KOPT-K1 (cell line): ENCODE data around the gene CEBPA.

Experiments used
- H3K27ac ChIP-seq: fragments of 200-600 bp; sonication (generic); 2 replicates; pipeline ENCODE4 v1.5.1; 2016; ENCODE audit warnings: antibody characterized with exemption, mild to moderate bottlenecking, low read depth, low read length; ENCODE audit not compliant: poor library complexity, severe bottlenecking
- H3K36me3 ChIP-seq: fragments of 200-600 bp; sonication (generic); 2 replicates; pipeline ENCODE4 v1.5.1; 2017; ENCODE audit warnings: antibody characterized with exemption, mild to moderate bottlenecking, low read length, moderate library complexity; ENCODE audit not compliant: insufficient read depth
- H3K9me3 ChIP-seq: fragments of 200-600 bp; sonication (generic); 2 replicates; pipeline ENCODE4 v1.5.1; 2017; ENCODE audit warnings: antibody characterized with exemption, low read length, mild to moderate bottlenecking; ENCODE audit not compliant: insufficient read depth, poor library complexity, severe bottlenecking

The CEBPA gene

DNA sequence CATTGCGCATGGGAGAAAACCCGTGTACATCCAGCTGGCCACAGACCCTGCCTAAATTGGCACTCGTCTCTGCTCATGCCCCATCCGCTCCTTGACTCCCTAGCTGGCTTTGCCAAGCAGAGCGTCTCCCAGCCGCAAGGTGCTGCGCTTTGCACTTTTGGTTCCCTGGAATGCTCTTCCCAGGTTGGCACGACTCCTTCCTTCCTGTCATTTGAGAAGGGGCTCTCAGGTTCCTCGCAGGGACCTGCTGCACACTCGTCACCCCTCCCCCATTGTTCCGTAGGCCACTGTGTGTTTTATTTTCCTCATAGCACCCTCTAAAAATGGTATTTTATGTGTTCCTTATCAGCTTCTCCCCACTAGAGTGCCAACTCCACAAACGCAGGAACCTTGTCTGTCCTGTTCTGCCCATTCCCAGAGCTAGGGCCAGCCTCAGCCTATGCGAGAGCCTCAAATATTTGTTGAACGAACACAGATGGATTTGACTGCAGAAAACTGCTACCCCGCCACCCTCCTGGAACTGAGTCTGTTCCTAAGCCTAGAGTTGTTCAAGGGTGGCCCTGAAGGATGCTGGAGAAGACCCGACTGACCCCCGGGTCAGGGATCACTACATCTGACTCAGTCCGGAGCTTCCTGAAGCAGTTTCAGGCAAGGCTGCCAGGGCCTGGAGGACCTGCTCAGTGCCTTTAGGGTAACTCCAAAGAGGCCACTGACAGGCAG lies 8.4 kb upstream of the CEBPA start:
- Histone ChIP-seq H3K9me3 (no peaks in the 10 kb centered on the region), H3K27ac (no peak overlapping the region)

GRCh38 chr19:33309826-33310225 lies 7.5 kb upstream of the CEBPA start:
- Histone ChIP-seq H3K36me3 (no peaks in the 10 kb centered on the region), H3K27ac (no peak overlapping the region), H3K9me3 (no peaks in the 10 kb centered on the region)

More for the DNA sequence above, 8.4 kb upstream of the CEBPA start:
- H3K36me3 ChIP-seq, result no peaks in the 10 kb centered on the region

GRCh38 chr19:33306853-33307792 lies 4.8 kb upstream of the CEBPA start:
- H3K9me3 ChIP-seq, result no peaks in the 10 kb centered on the region
- no peak overlapping the region for H3K27ac ChIP-seq
- no peaks in the 10 kb centered on the region for H3K36me3 ChIP-seq

GRCh38 chr19:33306191-33306590 lies 3.9 kb upstream of the CEBPA start:
- H3K9me3 ChIP-seq, result no peaks in the 10 kb centered on the region
- H3K27ac ChIP-seq, result no peak overlapping the region
- no peaks in the 10 kb centered on the region for H3K36me3 ChIP-seq

DNA sequence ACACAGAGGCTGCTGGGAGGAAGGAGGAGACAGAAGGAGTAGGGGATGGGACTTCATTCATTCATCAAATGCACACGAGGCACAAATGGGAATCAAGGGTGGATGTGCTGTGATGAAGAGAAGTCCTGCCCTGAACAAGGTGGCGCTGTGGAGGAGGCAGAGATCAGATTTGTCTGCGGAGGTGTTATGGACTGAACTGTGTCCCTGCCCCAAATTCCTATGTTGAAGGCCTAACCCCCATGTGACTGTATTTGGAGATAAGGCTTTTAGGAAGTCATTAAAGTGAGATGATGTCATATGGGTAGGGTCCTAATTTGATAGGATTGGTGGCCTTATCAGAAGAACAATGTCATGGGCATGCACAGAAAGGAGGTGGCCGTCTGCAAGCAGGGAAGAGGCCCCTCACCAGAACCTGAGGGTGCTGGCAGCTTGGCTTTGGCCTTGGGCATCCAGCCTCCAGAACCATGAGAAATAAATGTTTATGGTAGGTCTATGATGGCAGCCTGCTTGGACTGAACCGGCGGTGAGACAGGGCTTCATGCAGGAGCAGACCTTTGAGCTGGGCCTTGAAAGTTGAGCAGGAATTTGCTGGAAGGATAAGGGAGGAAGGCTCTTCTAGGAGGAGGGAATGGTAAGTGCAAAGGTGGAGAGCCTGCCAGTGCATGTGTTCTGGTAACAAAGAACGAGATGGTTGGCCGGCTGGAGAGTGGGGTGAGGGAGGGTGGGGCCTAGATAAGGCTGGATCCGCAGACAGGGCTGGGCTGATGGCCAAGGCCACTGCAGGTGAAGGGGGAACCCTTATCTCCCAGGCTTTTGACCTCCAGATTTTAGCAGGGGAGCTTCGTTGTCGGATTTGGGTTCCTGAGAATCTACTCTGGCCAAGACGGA lies 2.7 kb upstream of the CEBPA start:
- H3K36me3 ChIP-seq, result no peaks in the 10 kb centered on the region
- no peaks in the 10 kb centered on the region for H3K9me3 ChIP-seq
- no peak overlapping the region for H3K27ac ChIP-seq

- Histone ChIP-seq H3K36me3 (no peaks in the 10 kb centered on the region), H3K9me3 (no peaks in the 10 kb centered on the region), H3K27ac (no peak overlapping the region)
Measured at GRCh38 chr19:33304371-33304759, 2.0 kb upstream of the CEBPA start.

- no peak overlapping the region for H3K27ac ChIP-seq
Measured at GRCh38 chr19:33303791-33304345, 1.5 kb upstream of the CEBPA start.

DNA sequence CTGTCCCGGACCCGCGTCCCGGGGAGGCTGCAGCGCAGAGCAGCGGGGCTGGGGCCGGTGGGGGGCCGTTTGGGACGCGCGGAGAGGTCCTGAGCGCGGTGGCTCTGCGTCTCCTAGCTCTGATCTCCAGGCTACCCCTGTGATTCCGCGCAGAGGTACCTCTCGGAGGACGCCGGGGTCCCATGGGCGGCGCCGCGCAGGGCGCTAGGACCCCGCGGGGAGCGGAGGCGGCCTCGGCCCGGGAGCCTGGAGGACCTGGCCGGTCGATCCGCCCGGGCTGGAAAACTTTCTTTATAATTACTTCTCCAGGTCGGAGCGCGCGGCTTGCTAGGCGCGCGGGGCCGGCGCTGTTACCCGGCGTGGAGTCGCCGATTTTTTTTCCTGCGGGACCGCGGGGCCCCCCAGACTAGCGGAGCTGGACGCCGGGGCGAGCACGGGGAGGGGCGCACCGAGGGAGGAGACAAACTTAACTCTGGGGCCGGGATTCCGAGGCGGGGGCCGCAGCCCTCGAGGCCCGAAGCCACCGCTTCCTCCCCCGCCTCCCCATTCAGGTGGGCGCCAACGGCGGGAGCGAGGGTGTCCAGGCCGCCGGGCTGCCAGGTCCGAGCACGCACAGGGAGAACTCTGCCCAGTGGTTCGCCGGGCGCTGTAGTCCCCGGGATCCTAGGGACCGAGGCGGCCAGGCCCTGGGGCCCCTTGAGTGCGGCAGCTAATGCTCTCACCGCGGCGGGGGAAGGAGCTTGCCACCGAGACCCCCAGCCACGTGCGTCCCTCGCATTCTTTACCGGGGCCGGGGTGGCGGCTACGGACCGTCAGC lies 848 bp upstream of the CEBPA start:
- Histone ChIP-seq H3K36me3 (no peaks in the 10 kb centered on the region), H3K9me3 (no peaks in the 10 kb centered on the region), H3K27ac (no peak overlapping the region)

More at GRCh38 chr19:33303791-33304345, 1.5 kb upstream of the CEBPA start:
- no peaks in the 10 kb centered on the region for H3K9me3 ChIP-seq
- H3K36me3 ChIP-seq, result no peaks in the 10 kb centered on the region

DNA sequence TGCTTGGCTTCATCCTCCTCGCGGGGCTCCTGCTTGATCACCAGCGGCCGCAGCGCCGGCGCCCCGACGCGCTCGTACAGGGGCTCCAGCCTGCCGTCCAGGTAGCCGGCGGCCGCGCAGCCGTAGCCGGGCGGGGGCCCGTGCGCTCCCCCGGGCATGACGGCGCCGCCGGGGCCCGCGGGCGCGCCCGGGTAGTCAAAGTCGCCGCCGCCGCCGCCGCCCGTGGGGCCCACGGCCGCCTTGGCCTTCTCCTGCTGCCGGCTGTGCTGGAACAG lies 497 bp downstream of the CEBPA start:
- H3K9me3 ChIP-seq, result no peaks in the 10 kb centered on the region
- no peak overlapping the region for H3K27ac ChIP-seq
- H3K36me3 ChIP-seq, result no peaks in the 10 kb centered on the region

- Histone ChIP-seq H3K27ac (no peak overlapping the region), H3K9me3 (no peaks in the 10 kb centered on the region), H3K36me3 (no peaks in the 10 kb centered on the region)
Measured at GRCh38 chr19:33301144-33301899, 1.0 kb downstream of the CEBPA start.

- Histone ChIP-seq H3K9me3 (no peaks in the 10 kb centered on the region), H3K27ac (no peak overlapping the region), H3K36me3 (no peaks in the 10 kb centered on the region)
Measured at GRCh38 chr19:33300894-33301143, 1.5 kb downstream of the CEBPA start.

- H3K27ac ChIP-seq, result no peak overlapping the region
Measured at GRCh38 chr19:33300009-33300893, 2.1 kb downstream of the CEBPA start.

GRCh38 chr19:33299051-33299688 lies 3.2 kb downstream of the CEBPA start:
- Histone ChIP-seq H3K9me3 (no peaks in the 10 kb centered on the region), H3K36me3 (no peaks in the 10 kb centered on the region), H3K27ac (no peak overlapping the region)

More at GRCh38 chr19:33300009-33300893, 2.1 kb downstream of the CEBPA start:
- H3K9me3 ChIP-seq, result no peaks in the 10 kb centered on the region
- H3K36me3 ChIP-seq, result no peaks in the 10 kb centered on the region
